ENCODE results near the gene PTPRJ. TPM values are rescaled to one million over a fixed set of nuclear protein-coding genes. Genes with fewer than 3 reads are reported as not detected.
"Not testable (repeated sequence)": the region's sequence is repeated elsewhere in the genome, so short reads cannot be mapped to it uniquely, and the experiment has no call there.

The PTPRJ gene
- total RNA-seq: 0.25 and 0.26 TPM in 2 replicates

- peak in 1 of 2 donors; percentile 52 for DNase-seq (ENCODE audit: low read depth in 2 of 2)
Measured at GRCh38 chr11:47980088-47980906, at the start of gene PTPRJ. Gene PTPRJ, plus strand, starts transcription at chr11:47980559. Its CDS starts 354 bp downstream, at chr11:47980913.

GRCh38 chr11:47932544-47932943, 47.8 kb upstream of the PTPRJ start:
- DNase-seq (ENCODE audit: low read depth in 2 of 2): no peak

DNA sequence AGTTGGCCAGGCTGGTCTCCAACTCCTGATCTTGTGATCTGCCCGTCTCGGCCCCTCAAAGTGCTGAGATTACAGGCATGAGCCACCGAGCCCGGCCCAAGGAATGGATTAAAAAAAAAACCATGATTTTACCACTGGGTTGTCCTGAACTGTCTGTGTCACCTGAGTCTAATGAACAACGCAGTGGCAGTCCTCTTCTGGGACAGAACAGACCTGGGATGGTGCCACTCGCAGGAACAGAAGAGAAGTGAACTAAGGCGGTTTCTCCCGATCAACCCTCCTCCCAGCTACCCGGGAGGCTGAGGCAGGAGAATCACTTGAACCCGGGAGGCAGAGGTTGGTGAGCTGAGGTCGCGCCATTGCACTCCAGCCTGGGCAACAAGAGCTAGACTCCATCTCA, 46.6 kb upstream of the PTPRJ start:
- not testable (repeated sequence) for DNase-seq (ENCODE audit: low read depth in 2 of 2)

DNA sequence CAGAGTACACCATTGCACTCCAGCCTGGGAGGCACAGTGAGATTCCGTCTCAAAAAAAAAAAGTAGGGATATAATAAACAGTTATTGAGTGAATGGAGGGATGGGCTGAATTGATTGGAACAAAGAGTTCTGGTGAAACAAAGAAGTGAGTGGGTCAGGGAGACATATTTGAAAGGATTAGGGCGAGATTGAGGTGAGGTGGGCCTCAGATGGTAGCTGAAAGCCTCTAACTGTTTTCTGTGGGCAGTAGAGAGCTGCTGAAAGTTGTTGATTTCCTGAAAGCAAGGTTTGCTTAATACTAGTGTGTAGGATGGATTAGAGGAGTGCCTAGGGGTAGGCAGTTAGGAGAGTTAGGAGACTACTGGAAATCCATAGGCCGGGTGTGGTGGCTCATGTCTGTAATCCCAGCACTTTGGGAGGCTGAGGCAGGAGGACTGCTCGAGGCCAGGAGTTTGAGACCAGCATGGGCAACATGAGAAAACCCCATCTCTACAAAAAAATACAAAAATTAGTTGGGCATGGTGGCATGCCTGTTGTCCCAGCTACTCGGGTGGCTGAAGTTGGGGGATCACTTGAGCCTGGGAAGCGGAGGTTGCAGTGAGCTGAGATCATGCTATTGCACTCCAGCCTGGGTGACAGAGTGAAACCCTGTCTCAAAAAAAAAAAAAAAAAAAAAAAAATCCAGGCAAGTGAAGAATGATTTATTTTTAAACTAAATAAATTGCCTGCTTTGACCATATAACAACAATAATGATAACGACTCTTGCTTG, 41.4 kb upstream of the PTPRJ start:
- DNase-seq (ENCODE audit: low read depth in 2 of 2): no peak

GRCh38 chr11:47940904-47941649, 39.3 kb upstream of the PTPRJ start:
- DNase-seq (ENCODE audit: low read depth in 2 of 2): no peak

- no peak for DNase-seq (ENCODE audit: low read depth in 2 of 2)
Measured at GRCh38 chr11:47941907-47942558, 38.3 kb upstream of the PTPRJ start.

- DNase-seq (ENCODE audit: low read depth in 2 of 2): no peak
Measured at GRCh38 chr11:47943721-47944586, 36.4 kb upstream of the PTPRJ start.

GRCh38 chr11:47944632-47945031, 35.7 kb upstream of the PTPRJ start:
- DNase-seq (ENCODE audit: low read depth in 2 of 2): no peak

GRCh38 chr11:47946682-47947559, 33.4 kb upstream of the PTPRJ start:
- DNase-seq (ENCODE audit: low read depth in 2 of 2): peak in 1 of 2 donors; percentile 85

GRCh38 chr11:47948137-47948536, 32.2 kb upstream of the PTPRJ start:
- no peak for DNase-seq (ENCODE audit: low read depth in 2 of 2)

DNA sequence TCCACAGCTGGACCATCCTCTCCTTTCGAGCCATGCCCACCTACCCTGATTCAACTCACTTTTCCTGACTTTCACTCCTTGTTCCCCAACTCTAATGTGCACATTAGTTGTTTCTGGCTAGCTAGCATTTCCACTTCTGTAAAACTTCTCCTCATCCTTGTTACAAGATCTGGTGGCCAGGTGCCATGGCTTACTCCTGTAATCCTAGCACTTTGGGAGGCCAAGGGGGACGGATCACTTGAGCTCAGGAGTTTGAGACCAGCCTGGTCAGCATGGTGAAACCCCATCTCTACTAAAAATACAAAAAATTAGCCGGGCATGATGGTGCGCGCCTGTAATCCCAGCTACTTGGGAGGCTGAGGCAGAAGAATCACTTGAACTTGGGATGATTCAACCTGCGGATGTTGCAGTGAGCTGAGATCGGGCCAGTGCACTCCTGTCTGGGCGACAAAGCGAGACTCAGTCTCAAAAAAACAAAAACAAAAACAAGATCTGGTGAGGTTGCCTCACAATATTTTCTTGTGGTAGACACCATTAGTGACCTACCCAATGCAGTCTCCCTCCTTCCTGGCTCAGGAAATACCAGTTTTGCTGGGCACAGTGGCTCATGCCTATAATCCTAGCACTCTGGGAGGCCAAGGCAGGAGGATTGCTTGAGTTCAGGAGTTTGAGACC, 31.2 kb upstream of the PTPRJ start:
- not testable (repeated sequence) for DNase-seq (ENCODE audit: low read depth in 2 of 2)

DNA sequence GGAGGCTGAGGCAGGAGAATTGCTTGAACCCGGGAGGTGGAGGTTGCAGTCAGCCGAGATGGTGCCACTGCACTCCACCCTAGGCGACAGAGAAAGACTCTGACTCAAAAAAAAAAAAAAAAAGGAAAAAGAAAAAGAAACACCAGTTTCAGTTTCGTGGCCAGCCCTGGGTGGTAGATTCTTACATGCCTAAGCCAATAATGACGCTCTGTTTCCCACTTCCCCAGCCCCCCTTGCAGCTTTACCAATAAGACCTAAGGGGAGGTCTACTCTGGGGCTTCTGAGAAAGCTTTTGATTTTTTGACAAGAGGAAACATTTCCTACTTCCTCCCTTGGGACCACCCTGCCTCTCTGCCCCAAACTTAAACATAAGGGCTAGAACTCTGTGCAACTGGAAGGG, 30.0 kb upstream of the PTPRJ start:
- DNase-seq (ENCODE audit: low read depth in 2 of 2): no peak

- not testable (repeated sequence) for DNase-seq (ENCODE audit: low read depth in 2 of 2)
Measured at GRCh38 chr11:47951504-47951903, 28.9 kb upstream of the PTPRJ start.

DNA sequence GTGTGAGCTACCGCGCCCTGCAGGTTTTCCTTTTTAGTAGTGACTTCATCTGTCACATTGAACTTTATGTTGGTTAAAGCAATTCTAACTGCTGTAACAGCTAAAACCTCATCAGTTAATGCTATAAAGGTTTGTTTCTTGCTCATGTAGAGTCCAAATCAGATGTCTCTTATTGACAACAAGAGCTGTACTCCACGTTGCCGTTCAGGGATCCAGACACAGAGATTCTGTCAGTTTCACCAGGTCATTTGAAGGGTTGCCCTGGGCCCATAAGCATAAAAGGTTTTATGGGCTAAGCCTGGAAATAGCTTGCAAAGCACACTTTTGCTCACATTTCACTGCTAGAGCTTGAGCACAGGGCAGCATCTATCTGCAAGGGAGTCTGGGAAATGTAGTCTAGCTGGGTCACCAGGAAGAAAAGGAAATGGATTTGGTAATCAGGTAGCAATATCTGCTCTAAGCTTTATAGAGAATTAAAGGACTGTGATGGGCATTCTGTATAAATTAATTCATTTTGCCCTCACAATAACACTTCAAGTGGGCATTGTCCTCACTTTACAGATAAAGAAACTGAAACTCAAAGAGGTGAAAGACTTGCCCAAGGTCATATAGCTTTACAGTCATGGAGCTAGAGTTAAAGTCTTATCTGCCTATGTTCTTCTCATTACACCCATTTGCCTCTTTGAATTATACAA, 25.2 kb upstream of the PTPRJ start:
- no peak for DNase-seq (ENCODE audit: low read depth in 2 of 2)

- no peak for DNase-seq (ENCODE audit: low read depth in 2 of 2)
Measured at GRCh38 chr11:47960015-47960414, 20.3 kb upstream of the PTPRJ start.

DNA sequence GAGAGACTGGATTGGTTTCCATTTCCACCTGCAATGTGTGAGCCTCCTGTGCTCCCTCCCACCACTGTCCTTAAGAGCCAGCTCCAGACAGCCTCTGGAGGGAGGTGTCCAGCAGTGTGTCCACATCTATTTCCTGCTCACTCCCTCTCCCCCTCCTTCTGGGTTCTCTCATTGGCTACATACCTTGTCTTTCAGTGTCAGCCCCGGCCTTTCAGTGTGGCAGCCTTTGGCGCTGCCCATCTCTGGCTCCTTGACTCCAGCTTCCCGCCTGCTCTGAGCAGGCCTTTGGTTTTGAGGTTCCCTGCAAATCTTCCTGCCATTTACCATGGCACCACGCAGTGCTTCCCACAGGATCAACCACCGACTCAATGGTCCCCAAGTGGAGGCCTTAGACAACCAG, 19.0 kb upstream of the PTPRJ start:
- no peak for DNase-seq (ENCODE audit: low read depth in 2 of 2)

DNA sequence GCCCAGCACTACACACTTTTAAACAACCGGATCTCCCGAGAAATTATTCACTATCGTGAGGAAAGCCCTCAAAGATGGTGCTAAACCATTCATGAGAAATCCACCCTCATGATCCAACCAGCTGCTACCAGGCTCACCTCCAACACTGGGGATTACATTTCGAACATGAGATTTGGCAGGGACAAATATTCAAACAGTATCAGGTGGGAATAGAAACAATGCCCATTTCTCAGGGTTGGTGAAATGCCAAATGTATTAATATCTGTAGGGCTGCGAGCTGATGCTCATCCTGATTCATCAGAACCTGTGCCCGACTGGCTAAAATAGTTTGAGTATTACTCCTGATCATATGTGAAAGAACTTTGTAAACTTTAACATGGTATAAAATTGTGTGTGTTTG, 15.8 kb upstream of the PTPRJ start:
- no peak for DNase-seq (ENCODE audit: low read depth in 2 of 2)
